Fibroblast of lung (primary cell): ENCODE data around the gene FTO.

Experiments used
- CTCF ChIP-seq, 2 donors: IDR thresholded peaks in 1 of 2; conservative IDR thresholded peaks in 1 of 2; 1 replicate in 1 of 2; 2 replicates in 1 of 2; pipeline ENCODE4 v1.5.1; 2011 to 2012; ENCODE audit warnings: low read length in 2 of 2, control low read depth in 1 of 2, inconsistent platforms in 1 of 2, low read depth in 1 of 2, mild to moderate bottlenecking in 1 of 2
- EZH2 ChIP-seq: IDR thresholded peaks from 2 replicates; pipeline ENCODE4 v1.5.1; 2012; ENCODE audit warnings: low read length, control low read depth, mild to moderate bottlenecking; ENCODE audit errors: missing control alignments

- TF ChIP-seq EZH2, result no peak
- TF ChIP-seq CTCF (conservative IDR thresholded peaks at IDR 0.05 in 1 of 2, IDR thresholded peaks at IDR 0.05 in 1 of 2; ENCODE audit: low read depth in 1 of 2, low read length in 2 of 2), result no peak
Measured at GRCh38 chr16:54126907-54127306, 423.0 kb downstream of the FTO start.
